NCI-H526 (cell line): ENCODE data around the gene MYBPH.

Experiments
- DNase-seq, 2 experiments: peaks; one replicate each; lab custom pipeline; 2025; lab: John Stamatoyannopoulos, UW

MYBPH gene

DNA sequence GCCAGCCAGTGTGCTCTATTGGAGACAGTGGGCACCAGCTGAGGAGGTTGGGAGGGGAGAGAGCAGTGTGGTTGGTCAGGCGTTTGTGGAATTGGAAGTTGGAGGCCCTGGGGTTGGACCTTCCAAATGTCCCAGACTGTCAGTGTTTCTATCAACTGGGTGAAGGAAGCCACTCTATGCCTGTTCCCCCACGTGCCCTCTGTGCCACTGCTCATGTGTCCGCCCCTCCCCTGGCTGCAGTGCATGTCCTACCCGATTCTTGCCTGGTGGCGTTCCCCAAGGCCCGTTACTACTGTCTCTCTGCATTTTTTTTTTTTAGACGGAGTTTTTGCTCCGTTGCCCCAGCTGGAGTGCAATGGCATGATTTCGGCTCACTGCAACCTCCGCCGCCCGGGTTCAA lies 27.0 kb downstream of the MYBPH start:
- no peak for DNase-seq

DNA sequence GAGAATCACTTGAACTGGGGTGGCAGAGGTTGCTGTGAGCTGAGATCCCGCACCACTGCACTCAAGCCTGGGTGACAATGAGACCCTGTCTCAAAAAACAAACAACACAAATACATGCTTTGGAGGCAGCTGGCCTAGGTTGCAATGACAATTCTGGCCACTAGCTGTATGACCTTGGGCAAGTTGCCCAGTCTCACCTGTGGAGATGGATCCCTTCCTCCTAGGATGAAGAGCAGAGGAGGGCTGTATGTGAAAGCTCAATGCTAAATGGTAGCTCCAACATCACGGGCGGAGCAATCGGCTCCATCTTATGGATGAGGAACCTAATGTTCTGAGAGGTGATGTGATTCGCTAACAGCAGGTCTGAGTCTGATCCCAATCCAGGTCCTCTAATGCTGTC lies 27.5 kb downstream of the MYBPH start:
- DNase-seq: peak in 1 of 2 experiments; percentile 43

DNA sequence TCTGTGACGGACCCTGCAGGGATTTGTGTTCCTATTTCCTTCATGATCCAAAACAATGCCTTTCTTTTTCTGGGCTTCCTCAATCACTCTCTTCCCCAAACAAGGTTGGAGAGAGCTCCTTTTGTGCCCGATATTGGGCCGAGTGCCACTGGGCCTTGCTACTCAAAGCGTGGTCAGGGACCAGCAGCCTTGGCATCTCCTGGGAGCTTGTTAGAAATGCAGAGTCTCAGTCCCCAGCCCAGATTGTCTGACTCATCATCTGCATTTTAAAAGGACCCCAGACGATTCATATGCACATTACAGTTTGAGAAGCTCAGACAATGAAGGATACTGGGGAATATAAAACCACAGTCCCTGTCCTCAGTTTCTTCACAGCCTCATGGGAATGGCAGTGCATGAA lies 28.2 kb downstream of the MYBPH start:
- no peak for DNase-seq

DNA sequence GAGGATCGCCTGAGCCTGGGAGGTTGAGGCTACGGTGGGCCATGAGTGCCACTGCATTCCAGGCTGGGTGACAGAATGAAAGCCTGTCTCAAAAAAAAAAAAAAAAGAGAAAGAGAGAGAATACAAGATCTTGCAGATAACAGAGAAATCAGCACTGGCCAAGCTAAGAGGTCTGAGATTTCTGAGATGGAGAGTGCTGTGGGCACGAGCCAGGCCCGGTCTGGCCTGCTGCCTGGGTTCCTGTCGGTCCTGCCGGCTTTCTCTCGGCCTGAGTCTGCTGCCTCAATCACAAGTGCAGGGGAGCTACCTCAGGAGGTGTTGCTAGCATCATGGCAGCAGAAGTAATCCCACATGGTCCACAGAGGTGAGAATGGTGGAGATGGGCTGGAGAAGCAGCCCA lies 29.1 kb downstream of the MYBPH start:
- no peak for DNase-seq

DNA sequence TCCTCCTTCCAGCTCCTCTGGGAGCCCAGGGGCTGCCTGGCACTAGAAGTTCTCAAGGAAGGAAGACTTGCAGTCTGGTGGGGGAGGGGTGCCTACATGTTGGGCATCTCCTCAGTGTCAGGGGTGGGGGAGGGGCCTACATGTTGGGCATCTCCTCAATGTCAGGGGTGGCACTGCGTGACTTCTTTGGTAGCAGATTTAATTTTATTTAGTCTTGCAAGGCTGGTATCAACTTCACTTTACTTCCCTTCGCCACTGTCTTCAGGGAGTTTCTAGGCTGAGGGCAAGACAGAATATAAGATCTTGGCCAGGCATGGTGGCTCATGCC lies 29.6 kb downstream of the MYBPH start:
- DNase-seq: no peak

DNA sequence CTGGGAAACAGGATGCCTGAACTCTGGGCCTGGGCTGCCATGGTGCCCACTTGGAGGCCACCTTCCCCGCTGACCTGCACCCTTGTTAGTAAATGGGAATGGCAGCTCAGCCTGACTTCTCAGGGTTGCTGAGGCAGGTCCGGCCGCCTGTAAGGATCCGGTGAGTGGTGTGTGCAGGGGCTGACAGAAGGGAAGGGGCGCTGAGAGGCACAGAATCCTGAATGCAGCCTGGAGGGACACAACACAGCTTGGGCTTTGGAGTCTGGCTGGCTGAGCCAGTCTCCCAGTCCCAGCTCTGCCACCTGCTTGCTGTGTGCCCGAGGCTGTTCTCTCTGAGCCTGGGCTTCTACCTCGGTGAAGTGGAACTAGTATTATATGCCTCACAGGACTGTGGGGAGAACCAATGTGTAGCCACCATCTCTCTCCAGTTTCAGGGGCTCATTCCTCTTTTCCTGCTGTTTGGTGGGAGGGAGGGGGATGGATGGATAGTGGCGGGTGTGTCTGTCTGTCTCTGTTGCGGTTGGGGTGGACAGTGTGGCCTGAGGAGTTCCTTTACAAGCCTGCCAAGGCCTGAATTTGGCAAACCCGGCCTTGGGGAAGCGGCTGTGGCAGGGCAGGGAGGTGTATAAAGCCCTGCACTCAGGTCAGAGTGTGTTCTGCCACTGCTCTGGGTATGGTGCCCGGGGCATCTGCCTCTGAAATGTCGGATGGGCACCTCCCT lies 30.1 kb downstream of the MYBPH start:
- DNase-seq: no peak

DNA sequence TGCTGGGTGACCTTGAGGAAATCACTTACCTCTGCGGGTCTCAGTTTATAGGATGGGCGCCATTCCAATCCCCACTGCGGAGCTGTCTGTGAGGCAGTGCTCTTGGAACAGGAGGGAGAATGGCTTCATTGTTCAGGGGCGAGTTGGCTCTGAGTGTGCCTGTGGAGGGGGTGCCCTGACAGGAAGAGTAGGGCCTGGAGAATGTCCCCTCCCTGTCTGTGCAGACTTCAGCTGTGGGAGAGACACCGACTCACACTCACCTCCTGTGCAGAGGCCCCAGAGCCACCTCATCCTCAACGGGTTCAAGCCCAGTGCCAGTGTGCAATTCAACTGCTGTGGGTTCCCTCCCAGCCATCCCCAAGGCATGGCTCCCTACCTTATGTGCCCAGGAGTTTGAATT lies 31.0 kb downstream of the MYBPH start:
- DNase-seq: no peak

DNA sequence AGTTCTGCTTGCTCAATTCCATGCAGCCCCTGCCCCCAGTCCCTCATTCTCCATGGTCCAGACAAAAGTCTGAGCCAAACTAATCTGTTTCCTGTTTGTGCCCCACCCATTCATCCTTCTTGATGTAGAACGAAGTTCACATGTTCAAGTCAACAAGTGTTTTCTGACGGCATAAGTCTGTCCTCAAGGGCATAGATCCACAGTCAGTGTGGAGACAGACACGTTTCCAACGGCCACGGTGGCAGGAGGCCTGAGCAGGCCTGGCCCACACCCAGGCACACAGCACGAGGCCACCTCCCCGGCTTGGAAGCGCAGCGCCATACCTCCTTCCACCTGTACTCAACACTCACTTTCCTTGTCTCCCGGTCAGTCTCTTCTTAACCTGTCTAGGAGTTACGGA lies 32.0 kb downstream of the MYBPH start:
- no peak for DNase-seq

DNA sequence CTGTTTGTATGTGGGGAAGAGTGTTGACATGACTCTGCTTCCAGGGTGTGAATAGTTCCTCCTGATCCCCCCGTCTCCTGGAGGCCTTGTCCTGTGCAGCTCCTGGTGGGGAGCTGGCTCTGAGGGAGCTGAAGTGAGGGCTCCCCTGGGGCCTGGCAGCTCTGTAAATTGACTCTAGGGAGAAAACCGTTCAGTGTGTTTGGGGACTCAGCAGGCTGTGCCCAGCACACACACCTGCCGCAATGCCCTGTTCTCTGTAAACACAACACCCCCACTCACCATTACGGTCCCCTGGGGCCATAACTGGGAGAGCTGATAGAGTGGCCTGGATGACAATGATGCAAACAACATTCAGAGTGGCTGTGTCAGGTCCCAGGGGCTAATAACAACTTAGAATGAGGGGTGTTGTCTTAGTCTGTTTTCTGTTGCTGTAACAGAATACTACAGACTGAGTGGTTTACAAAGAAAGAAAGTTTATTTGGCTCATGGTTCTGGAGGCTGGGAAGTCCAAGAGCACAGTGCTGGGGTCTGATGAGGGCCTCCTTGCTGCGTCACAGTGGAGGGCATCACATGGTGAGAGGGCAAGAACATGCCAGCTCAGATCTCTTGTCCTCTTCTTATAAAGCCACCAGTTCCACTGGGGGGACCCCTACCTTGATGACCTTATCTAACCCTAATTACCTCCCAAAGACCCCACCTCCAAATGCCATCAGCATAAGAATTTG lies 32.8 kb downstream of the MYBPH start:
- DNase-seq: peak; percentile 79 to 87

DNA sequence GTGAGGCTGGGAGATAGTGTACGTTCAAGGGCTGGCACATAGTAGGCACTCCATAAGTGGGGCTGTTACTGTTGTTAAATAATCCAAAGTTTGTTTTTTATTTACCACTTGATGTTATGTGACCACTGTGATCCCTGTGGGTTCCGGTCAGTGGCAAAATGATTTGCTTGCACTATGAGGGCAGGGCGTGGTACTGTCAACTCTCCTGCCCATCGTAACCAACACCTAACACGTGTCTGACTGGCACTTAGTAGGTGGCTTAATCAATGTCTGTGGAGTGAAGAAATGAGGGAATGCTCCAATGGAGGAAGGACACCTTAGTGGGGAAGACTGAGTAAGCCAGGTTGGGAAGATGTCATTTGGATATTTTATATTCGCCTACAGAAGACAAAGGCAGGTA lies 33.5 kb downstream of the MYBPH start:
- DNase-seq: no peak

DNA sequence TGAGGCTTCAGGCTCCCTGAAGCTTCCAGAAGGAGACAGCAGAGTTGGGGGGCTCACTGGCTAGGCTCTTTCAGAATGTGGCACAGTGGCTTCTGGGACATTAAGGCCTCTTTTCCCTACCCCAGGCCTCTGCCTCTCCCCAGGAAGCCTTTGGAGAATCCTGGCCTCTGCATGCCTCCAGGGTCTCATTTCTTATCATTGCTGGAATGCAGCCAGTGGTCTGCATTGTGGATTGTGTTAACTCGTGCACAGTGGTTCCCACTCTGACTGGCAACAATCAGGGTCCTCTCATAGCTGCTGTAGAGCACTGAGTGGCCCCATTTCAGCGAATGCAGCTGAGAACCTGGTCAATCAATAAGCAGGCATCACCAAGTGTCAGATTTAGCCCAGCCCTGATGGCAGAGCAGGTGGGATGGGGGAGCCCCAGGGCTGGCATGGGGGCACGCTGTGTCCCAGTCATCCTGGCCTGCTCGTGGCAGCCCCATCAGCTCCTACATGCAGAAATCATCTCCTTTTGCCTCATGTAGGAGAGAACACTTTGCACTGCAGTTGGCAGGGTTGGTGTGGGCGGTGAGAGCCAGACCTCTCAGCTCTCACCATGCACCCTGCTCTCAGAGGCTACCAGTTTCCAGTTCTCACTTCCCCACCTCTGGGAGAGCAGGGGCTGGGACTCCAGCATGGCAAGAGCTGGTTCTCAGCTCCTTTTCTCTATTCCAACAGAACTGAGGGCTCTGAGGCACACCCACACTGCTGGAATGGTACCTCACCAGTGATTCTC lies 34.7 kb downstream of the MYBPH start:
- DNase-seq: no peak

DNA sequence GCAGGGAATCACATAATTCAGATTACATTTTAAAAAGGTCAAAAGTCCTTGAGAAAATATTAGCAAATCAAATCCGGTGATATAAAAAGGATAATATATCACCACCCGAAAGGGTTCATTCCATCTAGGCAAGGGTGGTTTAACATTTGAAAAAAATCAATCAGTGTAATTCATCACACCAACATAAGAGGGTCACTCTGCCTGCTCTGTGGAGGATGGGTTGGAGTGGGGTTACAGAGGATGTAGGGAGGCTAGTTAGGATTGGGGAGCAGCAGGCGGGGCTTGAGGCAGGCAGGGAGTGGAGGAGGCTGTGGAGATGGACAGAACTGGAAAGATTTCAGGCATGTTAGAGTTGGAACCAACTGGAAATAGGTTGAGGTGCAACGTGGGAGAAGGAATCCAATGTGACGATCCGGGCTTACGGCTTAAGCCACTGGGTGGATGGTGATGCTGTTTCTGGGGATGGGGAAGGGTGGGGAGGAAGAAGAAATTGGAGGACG lies 35.6 kb downstream of the MYBPH start:
- DNase-seq: no peak

DNA sequence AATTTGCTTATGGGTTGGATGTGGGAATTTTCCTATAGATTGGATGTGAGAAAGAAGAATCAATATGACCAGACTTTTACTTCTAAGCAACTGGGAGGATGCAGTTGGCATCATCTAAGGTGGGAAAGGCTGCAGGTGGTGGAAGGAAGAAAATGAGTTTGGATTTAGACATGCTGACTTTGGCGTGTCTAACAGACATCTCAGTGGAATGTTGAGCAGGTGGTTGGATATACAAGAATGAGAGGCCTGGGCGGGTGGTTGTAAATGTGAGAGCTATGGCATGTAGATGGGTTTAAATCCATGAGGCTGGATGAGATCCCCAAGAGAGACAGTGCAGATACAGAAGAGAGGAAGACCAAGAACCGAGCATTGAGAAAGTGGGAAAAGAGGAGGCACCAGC lies 37.6 kb downstream of the MYBPH start:
- DNase-seq: no peak

DNA sequence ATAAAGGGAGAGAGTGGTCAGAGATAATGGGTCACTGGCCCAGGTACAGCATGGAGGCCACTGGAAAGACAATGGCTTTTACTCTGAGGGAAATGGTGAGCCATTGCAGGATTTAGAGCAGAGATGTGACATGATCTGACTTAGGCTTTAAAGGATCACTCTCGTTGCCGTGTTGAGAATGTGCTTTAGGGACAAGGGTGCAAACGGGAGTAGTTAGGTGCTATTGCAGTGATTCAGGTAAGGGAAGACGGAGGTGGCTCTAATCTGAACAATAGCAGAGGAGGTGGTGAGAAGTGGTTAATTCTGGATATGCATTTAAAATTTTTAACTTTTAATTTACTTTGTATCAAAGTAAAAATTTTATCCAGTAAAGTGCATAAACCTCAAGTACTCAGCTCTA lies 38.3 kb downstream of the MYBPH start:
- no peak for DNase-seq

DNA sequence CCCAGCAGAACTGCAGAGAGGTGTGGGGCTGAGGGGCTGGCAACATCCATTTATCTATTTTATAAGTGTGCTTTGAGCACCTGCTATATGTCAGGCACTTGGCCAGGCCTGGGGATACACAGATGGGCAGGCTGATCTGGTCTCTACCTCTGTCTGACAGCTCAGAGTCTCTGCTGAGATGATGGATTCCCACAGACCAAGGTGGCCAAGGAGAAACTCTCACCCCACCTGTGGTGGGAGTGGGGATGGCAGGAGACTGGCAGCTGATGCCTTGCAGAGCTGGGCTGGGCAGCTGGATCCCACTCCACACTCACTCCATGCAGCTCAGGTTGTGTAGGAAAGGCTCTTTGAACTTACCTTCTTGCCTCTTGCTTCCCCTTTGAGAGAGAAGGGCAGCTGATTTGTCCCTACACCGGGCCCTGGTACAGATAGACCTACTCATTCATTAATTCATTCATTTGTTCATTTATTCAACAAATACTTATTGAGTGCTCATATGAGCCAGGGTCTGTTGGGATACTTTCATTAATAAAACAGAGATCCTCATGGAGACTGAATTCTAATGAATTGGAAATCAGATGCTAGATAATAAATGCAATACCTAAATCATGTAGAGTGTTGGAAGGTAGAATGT lies 39.1 kb downstream of the MYBPH start:
- no peak for DNase-seq

DNA sequence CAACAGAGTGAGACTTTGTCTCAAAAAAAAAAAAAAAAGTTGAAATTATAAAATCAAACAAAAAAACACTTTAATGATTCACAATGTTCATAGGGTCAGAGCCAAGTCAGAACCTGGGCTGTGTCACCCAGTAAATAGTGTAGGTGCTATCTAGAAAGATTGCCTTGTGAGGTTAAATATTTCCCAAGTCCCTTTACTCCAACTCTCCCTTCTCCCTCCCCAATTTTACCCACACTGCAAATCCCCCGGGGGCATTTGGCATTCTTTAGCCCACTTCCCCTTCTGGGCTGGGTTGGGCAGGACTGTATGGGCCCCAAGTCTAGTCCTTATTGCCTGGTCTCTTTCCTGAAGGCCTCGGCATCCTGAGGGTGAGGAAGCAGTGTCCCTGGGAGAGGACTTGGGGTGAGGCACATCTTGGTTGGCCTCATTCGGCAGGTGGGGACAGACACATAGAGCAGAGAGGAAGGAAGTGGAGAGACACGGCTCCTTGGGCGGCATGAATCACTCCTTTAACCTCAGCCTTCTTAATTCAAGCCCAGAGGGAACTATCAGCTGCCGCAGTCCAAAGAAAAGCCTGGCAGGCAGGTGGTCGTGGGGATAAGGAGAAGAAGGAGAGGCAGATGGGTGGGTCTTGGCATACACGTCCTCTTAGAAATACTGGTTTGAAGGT lies 39.9 kb downstream of the MYBPH start:
- no peak for DNase-seq

DNA sequence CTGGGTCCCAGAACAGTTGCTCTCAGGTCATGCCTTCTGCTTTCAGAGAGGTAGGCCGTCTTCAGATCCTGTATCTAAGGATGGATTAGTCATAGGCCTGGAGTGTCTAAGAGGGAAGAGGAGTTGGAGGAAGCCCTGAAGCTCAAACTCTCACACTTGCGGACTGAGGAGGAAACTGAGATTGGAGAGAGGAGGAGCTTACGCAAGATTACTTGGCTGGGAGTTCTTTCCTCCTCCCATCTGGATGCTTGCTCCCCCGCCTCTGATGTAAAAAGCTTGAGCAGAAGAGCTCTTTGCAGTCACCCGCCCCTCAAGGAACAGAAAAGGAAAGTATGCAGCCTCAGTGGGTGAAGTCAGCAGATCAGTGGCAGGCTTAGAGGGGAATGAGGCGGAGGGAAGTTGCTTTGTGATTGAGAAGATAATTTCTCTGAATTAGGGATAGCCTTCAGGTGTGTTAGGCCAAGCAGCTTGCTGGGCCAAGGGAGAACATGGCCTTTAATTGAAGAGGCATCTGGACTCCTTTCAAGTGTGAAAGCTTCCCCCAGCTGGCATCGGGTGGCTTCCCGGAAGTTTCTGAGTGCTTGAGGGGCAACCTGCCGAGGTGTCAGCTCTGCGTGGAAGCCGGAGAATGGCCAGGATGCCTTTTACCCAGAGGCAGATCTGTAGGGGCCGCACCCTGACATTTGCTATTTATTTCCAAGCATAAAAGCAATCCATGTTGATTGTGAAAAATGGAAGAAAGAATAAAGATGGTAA lies 41.5 kb downstream of the MYBPH start:
- no peak for DNase-seq

DNA sequence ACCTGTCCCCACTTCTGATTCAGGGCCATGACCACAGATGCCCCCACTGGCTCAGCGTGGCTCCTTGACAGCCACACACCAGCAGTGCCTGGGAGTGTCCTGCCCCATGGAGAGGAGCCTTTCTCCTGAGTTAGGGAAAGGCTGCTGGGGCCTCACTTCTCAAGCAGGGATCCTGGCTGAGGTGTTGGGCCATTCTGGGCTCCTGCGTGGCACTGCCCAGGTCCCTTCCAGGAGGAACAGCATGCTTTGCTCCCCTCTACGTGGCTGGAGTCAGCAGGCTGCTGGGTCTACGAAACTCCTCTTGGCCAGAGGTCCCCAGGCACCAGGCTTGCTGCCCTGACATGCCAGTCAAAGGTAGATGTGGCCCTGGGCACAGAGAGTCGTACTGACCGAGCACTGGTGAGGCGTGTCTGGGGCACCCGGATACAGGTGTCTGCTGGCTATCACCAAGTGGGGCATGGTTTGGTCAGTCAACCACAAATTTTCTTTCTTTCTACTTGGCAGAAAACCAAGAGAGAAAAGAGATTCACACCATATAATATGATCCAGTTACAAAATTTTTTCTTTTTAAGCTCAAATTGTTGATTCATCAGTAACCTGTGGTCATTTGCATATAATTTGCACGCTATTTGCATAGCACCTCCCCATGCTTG lies 44.0 kb downstream of the MYBPH start:
- peak; percentile 11 to 76 for DNase-seq

DNA sequence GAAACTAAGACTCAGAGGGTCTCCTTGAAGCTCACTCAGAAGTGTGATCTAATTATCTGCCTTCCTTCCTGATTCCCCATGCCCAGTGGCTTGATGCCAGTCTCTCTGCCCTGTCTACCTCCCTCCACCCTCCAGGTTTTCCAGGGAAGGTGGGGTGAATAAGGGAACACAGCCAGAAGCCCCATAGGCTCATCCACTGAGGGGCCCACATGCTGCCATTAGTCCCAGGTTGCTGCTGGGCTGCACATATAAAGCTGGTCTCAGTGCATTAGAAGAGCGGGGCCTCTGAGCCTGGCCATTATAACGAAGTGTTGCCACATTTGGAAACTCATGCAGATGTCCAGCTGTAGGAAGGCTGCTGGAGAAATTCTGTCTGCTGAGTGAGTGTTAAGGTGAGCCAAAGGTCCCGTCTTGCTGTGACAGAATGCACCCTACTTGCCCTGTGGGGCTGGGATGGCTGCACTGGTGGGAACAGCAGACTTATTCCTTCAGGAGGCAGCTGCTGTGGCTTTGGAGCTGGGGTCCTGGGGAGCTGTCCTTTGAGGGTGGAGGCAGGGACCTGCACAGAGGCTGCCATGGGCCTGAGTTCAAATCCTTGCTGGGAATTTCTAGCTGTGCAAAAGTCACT lies 45.2 kb downstream of the MYBPH start:
- DNase-seq: no peak
